A673 (cell line): Measurements from ENCODE around the gene SNAPIN. TPM values are rescaled to one million over a fixed set of nuclear protein-coding genes. Genes with fewer than 3 reads are reported as not detected.

Source experiments
- BruUV-seq: library from RNA; stranded (reverse); fragments of 400-500 nt; replicated peaks from 2 replicates; lab custom pipeline; 2021; lab: Mats Ljungman, UMichigan
- CTCF ChIA-PET: fragments of 300-600 bp; sonication (Branson Sonifier 250); formaldehyde crosslinking; loops from one replicate; lab custom pipeline; 2022; ENCODE audit warnings: antibody characterized with exemption; lab: Charles Lee
- POLR2A ChIA-PET: fragments of 300-600 bp; sonication (Branson Sonifier 250); formaldehyde crosslinking; loops from one replicate; lab custom pipeline; 2022; ENCODE audit warnings: antibody characterized with exemption; ENCODE audit not compliant: low non-redundant PET; lab: Charles Lee
- DNase-seq: peaks from one replicate; pipeline ENCODE4 v3.0.0-alpha.2; 2015; ENCODE audit warnings: low spot score
- H3K27ac ChIP-seq: fragments of 200-600 bp; sonication (generic); 2 replicates; pipeline ENCODE4 v1.5.1; 2016; ENCODE audit warnings: mixed run types, low read depth, mild to moderate bottlenecking, mixed read lengths, antibody characterized with exemption, low read length; ENCODE audit not compliant: poor library complexity, severe bottlenecking
- H3K27me3 ChIP-seq: fragments of 200-600 bp; sonication (generic); replicated peaks from 2 replicates; pipeline ENCODE4 v1.6.1; 2017; ENCODE audit warnings: mixed run types, low read depth, mild to moderate bottlenecking, mixed read lengths, antibody characterized with exemption, low read length; ENCODE audit not compliant: insufficient read depth, poor library complexity
- H3K36me3 ChIP-seq: fragments of 200-600 bp; sonication (generic); 2 replicates; pipeline ENCODE4 v1.6.1; 2016; ENCODE audit warnings: mixed run types, mild to moderate bottlenecking, mixed read lengths, antibody characterized with exemption, low read length; ENCODE audit not compliant: insufficient read depth, poor library complexity, severe bottlenecking
- H3K4me1 ChIP-seq: fragments of 200-600 bp; sonication (generic); 2 replicates; pipeline ENCODE4 v1.6.1; 2017; ENCODE audit warnings: mixed run types, mild to moderate bottlenecking, mixed read lengths, antibody characterized with exemption, low read length; ENCODE audit not compliant: insufficient read depth, poor library complexity, severe bottlenecking
- H3K4me3 ChIP-seq: fragments of 200-600 bp; sonication (generic); 2 replicates; pipeline ENCODE4 v1.5.1; 2016; ENCODE audit warnings: low read depth, mixed run types, mild to moderate bottlenecking, mixed read lengths, low read length; ENCODE audit not compliant: poor library complexity, severe bottlenecking
- H3K9me3 ChIP-seq: fragments of 200-600 bp; sonication (generic); 2 replicates; pipeline ENCODE4 v1.6.1; 2016; ENCODE audit warnings: mixed run types, low read depth, mild to moderate bottlenecking, mixed read lengths, antibody characterized with exemption, low read length; ENCODE audit not compliant: poor library complexity, severe bottlenecking
- CTCF ChIP-seq: fragments of 300-800, 200-600 bp; sonication (generic); conservative IDR thresholded peaks from 2 replicates; pipeline ENCODE4 v1.5.1; 2017; ENCODE audit warnings: low read depth, mild to moderate bottlenecking, antibody characterized with exemption, low read length, moderate library complexity, mixed read lengths
- EZH2 ChIP-seq: fragments of 200-600 bp; sonication (generic); IDR thresholded peaks from 2 replicates; pipeline ENCODE4 v1.6.1; 2017; ENCODE audit warnings: borderline replicate concordance, low read depth, mild to moderate bottlenecking, mixed read lengths, antibody characterized with exemption, low read length; ENCODE audit not compliant: poor library complexity, severe bottlenecking
- intact Hi-C: fragments of 100-400 bp; cut with micrococcal nuclease; formaldehyde crosslinking; loops from one replicate; pipeline ENCODE4 v1.10.0; 2022; ENCODE audit not compliant: unreplicated experiment
- total RNA-seq: library from RNA; stranded (reverse); gene quantifications from 2 replicates; pipeline ENCODE4 v1.2.3, GENCODE V29; 2021

SNAPIN gene
- total RNA-seq, 1 experiment from 2014 or later = 47.4 TPM

- Histone ChIP-seq H3K36me3 (no peaks in the 10 kb centered on the region), H3K4me1 (peaks cover 24% of the 10 kb centered on the region), H3K27me3 (no peaks in the 10 kb centered on the region), H3K27ac (no peak overlapping the region), H3K4me3 (no peak overlapping the region), H3K9me3 (no peaks in the 10 kb centered on the region)
- intact Hi-C loops = loop anchor here (5.0 kb wide), 1 partner anchor 98 kb away; no protein-coding TSS in a partner anchor
- POLR2A ChIA-PET = no interaction called here
- DNase-seq = no peak
- TF ChIP-seq CTCF (no peak), EZH2 (no peak)
- CTCF ChIA-PET = no interaction called here
- no TSS peak for BruUV-seq
Measured at GRCh38 chr1:153630384-153630783, 28.1 kb upstream of the SNAPIN start.

- CTCF ChIA-PET = no interaction called here
- no peak overlapping the region for H3K27ac ChIP-seq
- TF ChIP-seq EZH2 (no peak), CTCF (no peak)
- POLR2A ChIA-PET = no interaction called here
- H3K4me1 ChIP-seq = peaks cover 32% of the 10 kb centered on the region
- H3K4me3 ChIP-seq = no peak overlapping the region
- H3K36me3 ChIP-seq = peaks cover 7% of the 10 kb centered on the region
- BruUV-seq = no TSS peak
- no peaks in the 10 kb centered on the region for H3K9me3 ChIP-seq
- intact Hi-C loops = loop anchor here (5.0 kb wide), 1 partner anchor 99 kb away; no protein-coding TSS in a partner anchor
- H3K27me3 ChIP-seq = no peaks in the 10 kb centered on the region
- no peak for DNase-seq
Measured at GRCh38 chr1:153631047-153632022, 27.2 kb upstream of the SNAPIN start.

GRCh38 chr1:153633161-153633753, 25.2 kb upstream of the SNAPIN start:
- Histone ChIP-seq H3K27me3 (no peaks in the 10 kb centered on the region), H3K9me3 (no peaks in the 10 kb centered on the region), H3K4me1 (peaks cover 15% of the 10 kb centered on the region), H3K4me3 (peak overlapping the region; percentile 91), H3K36me3 (peaks cover 26% of the 10 kb centered on the region), H3K27ac (no peak overlapping the region)
- no peak for TF ChIP-seq EZH2
- no peak for TF ChIP-seq CTCF
- ChIA-PET CTCF (interaction anchor here (1.5 kb wide), 1 partner anchor 100 kb away, joined by 4 read pairs; no protein-coding TSS in a partner anchor), POLR2A (interaction anchor here (0.6 to 1.0 kb wide), 3 partner anchors 14 to 86 kb away, joined by 3 to 7 read pairs (median 4); no protein-coding TSS in a partner anchor)
- BruUV-seq = no TSS peak
- DNase-seq = no peak
- intact Hi-C loops = loop anchor here (5.0 kb wide), 1 partner anchor 101 kb away; no protein-coding TSS in a partner anchor
